Measurements from ENCODE around the gene TBC1D2. TPM values are rescaled to one million over a fixed set of nuclear protein-coding genes. Genes with fewer than 3 reads are reported as not detected.

TBC1D2 gene
- total RNA-seq, 1 experiment from 2014 or later: 11.1 TPM

GRCh38 chr9:98280162-98280561 lies 24.7 kb upstream of the TBC1D2 start (continued):
- TF ChIP-seq CDX4 (CRISPR knock-in tag; IDR thresholded peaks at IDR 0.05; ENCODE audit: borderline replicate concordance): no peak
- TF ChIP-seq CBFB (CRISPR knock-in tag; IDR thresholded peaks at IDR 0.05; ENCODE audit: low read depth): no peak
- TF ChIP-seq HMGA2 (CRISPR knock-in tag; IDR thresholded peaks at IDR 0.05): no peak

- H3K27me3 Mint-ChIP-seq (ENCODE audit: low read depth): peaks cover 7% of the 10 kb centered on the region; the same call in 1 of the 2 replicates
- CTCF ChIA-PET: no interaction called here
- peaks cover 7% of the 10 kb centered on the region; the same call in 1 of the 2 replicates for H3K9me3 Mint-ChIP-seq
- no peaks in the 10 kb centered on the region for H3K36me3 Mint-ChIP-seq
- H3K4me1 Mint-ChIP-seq: peaks cover 34% of the 10 kb centered on the region
- no peak for ATAC-seq
- POLR2A ChIA-PET: no interaction called here
- DNase-seq (ENCODE audit: low spot score): no peak
- TF ChIP-seq FOXP1 (CRISPR knock-in tag; IDR thresholded peaks at IDR 0.05; ENCODE audit: borderline replicate concordance) (no peak), RORB (CRISPR knock-in tag; IDR thresholded peaks at IDR 0.05) (no peak), ATF3 (CRISPR knock-in tag; conservative IDR thresholded peaks at IDR 0.05) (no peak), ERG (CRISPR knock-in tag; IDR thresholded peaks at IDR 0.05) (no peak), ATF1 (CRISPR knock-in tag; IDR thresholded peaks at IDR 0.05) (no peak), ZNF423 (CRISPR knock-in tag; IDR thresholded peaks at IDR 0.05) (no peak), E2F1 (CRISPR knock-in tag; IDR thresholded peaks at IDR 0.05) (no peak), TEAD4 (CRISPR knock-in tag; IDR thresholded peaks at IDR 0.05) (no peak), ZNF263 (CRISPR knock-in tag; IDR thresholded peaks at IDR 0.05; ENCODE audit: low read depth) (no peak), CBFB (CRISPR knock-in tag; IDR thresholded peaks at IDR 0.05; ENCODE audit: low read depth) (no peak), ZMAT4 (CRISPR knock-in tag; IDR thresholded peaks at IDR 0.05) (no peak), NR1H2 (CRISPR knock-in tag; IDR thresholded peaks at IDR 0.05) (no peak), CDX4 (CRISPR knock-in tag; IDR thresholded peaks at IDR 0.05; ENCODE audit: borderline replicate concordance) (no peak), ZNF219 (CRISPR knock-in tag; IDR thresholded peaks at IDR 0.05; ENCODE audit: borderline replicate concordance) (no peak), PRDM15 (CRISPR knock-in tag; IDR thresholded peaks at IDR 0.05) (no peak), ZNF671 (CRISPR knock-in tag; IDR thresholded peaks at IDR 0.05) (no peak), ZNF396 (CRISPR knock-in tag; IDR thresholded peaks at IDR 0.05; ENCODE audit: borderline replicate concordance) (no peak)
- no peak overlapping the region for H3K27ac Mint-ChIP-seq
- H3K4me3 Mint-ChIP-seq: no peak overlapping the region
Observed at GRCh38 chr9:98276907-98277469, 21.5 kb upstream of the TBC1D2 start.

Measured in WTC11 (cell line).